Osteocyte (in vitro differentiated cells): ENCODE measurements around the gene ATE1. TPM values are rescaled to one million over a fixed set of nuclear protein-coding genes. Genes with fewer than 3 reads are reported as not detected.

Experiments
- DNase-seq: peaks from one replicate; pipeline ENCODE4 v3.0.0; 2021; ENCODE audit warnings: mixed read lengths; ENCODE audit not compliant: unreplicated experiment; ENCODE audit errors: extremely low spot score
- H3K27ac Mint-ChIP-seq: one replicate; pipeline ENCODE4 v1.8.0; 2021; ENCODE audit warnings: mild to moderate bottlenecking, mixed read lengths; ENCODE audit not compliant: unreplicated experiment
- H3K27me3 Mint-ChIP-seq: one replicate; pipeline ENCODE4 v1.8.0; 2021; ENCODE audit warnings: mixed read lengths; ENCODE audit not compliant: unreplicated experiment
- H3K36me3 Mint-ChIP-seq: one replicate; pipeline ENCODE4 v1.8.0; 2021; ENCODE audit warnings: mixed read lengths; ENCODE audit not compliant: unreplicated experiment
- H3K4me1 Mint-ChIP-seq: one replicate; pipeline ENCODE4 v1.8.0; 2021; ENCODE audit warnings: mixed read lengths; ENCODE audit not compliant: unreplicated experiment
- H3K4me3 Mint-ChIP-seq: one replicate; pipeline ENCODE4 v1.8.0; 2021; ENCODE audit warnings: mild to moderate bottlenecking, moderate library complexity, mixed read lengths; ENCODE audit not compliant: unreplicated experiment
- H3K9me3 Mint-ChIP-seq: one replicate; pipeline ENCODE4 v1.8.0; 2021; ENCODE audit warnings: mixed read lengths; ENCODE audit not compliant: unreplicated experiment
- CTCF ChIP-seq: fragments of 200-600 bp; sonication (generic); IDR thresholded peaks from 2 replicates; pipeline ENCODE4 v1.5.0; 2021; ENCODE audit warnings: antibody characterized with exemption, mild to moderate bottlenecking, moderate library complexity
- total RNA-seq: library from RNA; stranded (reverse); gene quantifications from 2 replicates; pipeline ENCODE4 v1.2.1, GENCODE V29; 2021

ATE1 gene
- total RNA-seq, 1 donor from 2014 or later = 29.0 TPM

- no peak for DNase-seq
- H3K27ac Mint-ChIP-seq = no peak overlapping the region
- no peaks in the 10 kb centered on the region for H3K27me3 Mint-ChIP-seq
- no peak overlapping the region for H3K4me3 Mint-ChIP-seq
- H3K9me3 Mint-ChIP-seq = no peaks in the 10 kb centered on the region
- TF ChIP-seq CTCF = no peak
- no peaks in the 10 kb centered on the region for H3K36me3 Mint-ChIP-seq
- no peaks in the 10 kb centered on the region for H3K4me1 Mint-ChIP-seq
Measured at GRCh38 chr10:121813857-121814256, 114.0 kb downstream of the ATE1 start.

GRCh38 chr10:121813211-121813815 lies 114.5 kb downstream of the ATE1 start:
- Mint-ChIP-seq H3K4me3 (no peak overlapping the region), H3K9me3 (no peaks in the 10 kb centered on the region), H3K4me1 (no peaks in the 10 kb centered on the region), H3K36me3 (no peaks in the 10 kb centered on the region), H3K27me3 (no peaks in the 10 kb centered on the region), H3K27ac (no peak overlapping the region)
- no peak for DNase-seq
- no peak for TF ChIP-seq CTCF

- Mint-ChIP-seq H3K27ac (no peak overlapping the region), H3K9me3 (no peaks in the 10 kb centered on the region), H3K27me3 (no peaks in the 10 kb centered on the region), H3K36me3 (peaks cover under 1% of the 10 kb centered on the region), H3K4me3 (no peak overlapping the region), H3K4me1 (no peaks in the 10 kb centered on the region)
- TF ChIP-seq CTCF = no peak
- no peak for DNase-seq
Measured at GRCh38 chr10:121812031-121812430, 115.8 kb downstream of the ATE1 start.

- Mint-ChIP-seq H3K4me1 (no peaks in the 10 kb centered on the region), H3K27ac (no peak overlapping the region), H3K27me3 (no peaks in the 10 kb centered on the region), H3K36me3 (peaks cover 4% of the 10 kb centered on the region), H3K9me3 (no peaks in the 10 kb centered on the region), H3K4me3 (no peak overlapping the region)
- DNase-seq = no peak
- no peak for TF ChIP-seq CTCF
Measured at GRCh38 chr10:121811386-121811785, 116.4 kb downstream of the ATE1 start.

- no peaks in the 10 kb centered on the region for H3K27me3 Mint-ChIP-seq
- H3K4me1 Mint-ChIP-seq = peaks cover 2% of the 10 kb centered on the region
- no peak for DNase-seq
- H3K36me3 Mint-ChIP-seq = peaks cover 6% of the 10 kb centered on the region
- no peak for TF ChIP-seq CTCF
- no peak overlapping the region for H3K27ac Mint-ChIP-seq
- H3K4me3 Mint-ChIP-seq = no peak overlapping the region
- no peaks in the 10 kb centered on the region for H3K9me3 Mint-ChIP-seq
Measured at GRCh38 chr10:121808835-121809234, 119.0 kb downstream of the ATE1 start.
